HG03103 (cell line): ENCODE measurements around the gene LAMB2.

ENCODE experiments used
- ATAC-seq: cut with Tn5 transposase; IDR thresholded peaks from one replicate; pipeline ENCODE4 v1.9.1; 2021; ENCODE audit warnings: low read depth; ENCODE audit not compliant: unreplicated experiment

The LAMB2 gene

DNA sequence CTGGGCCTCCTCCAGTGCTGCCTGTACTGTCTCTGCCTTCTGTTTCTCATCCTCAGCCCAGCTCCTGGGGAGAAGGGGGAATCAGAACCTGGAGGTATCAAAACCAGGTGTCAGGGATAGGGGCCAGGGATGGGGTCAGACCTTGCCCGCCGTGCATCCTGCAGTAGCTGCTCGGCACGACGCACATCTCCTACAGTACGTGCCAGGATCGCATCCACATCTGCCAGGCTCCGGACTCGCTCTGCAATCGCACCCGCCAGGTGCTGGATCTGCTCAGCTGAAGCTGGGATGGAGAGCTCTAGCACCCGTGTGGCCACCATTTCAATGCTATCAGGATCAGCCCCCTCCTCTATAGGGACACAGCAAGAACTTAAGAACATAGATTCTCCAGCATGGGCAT lies 10.8 kb downstream of the LAMB2 start:
- no peak for ATAC-seq

DNA sequence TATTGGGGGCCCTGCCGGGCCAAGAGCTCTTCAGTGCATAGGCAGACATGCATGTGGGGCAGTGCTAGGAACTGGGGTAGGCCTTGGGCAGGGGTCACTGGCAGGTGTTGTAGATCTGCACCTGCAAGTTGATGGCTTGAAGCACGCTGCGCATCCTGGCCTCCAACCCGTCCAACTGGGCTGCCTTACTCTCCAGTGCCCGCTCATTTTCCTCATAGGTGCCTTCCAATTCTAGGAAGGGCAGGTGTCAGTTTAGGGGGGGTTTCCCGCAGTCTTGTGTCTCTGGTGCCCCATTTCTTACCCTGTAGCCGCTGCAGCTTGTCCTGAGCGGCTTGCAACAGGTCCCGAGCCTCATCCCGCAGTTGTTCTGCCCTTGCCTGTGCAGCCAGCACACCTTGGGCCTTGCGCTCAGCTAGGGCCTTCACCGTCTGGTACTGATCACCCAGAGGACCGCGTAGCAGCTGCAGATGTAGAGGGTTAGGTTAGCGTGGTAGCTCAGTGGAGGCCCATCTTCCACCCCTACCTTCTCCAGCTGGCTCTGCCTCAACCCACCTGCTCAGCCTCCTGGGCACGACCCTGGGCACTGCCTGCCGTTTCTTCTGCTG lies 11.6 kb downstream of the LAMB2 start:
- ATAC-seq: no peak

DNA sequence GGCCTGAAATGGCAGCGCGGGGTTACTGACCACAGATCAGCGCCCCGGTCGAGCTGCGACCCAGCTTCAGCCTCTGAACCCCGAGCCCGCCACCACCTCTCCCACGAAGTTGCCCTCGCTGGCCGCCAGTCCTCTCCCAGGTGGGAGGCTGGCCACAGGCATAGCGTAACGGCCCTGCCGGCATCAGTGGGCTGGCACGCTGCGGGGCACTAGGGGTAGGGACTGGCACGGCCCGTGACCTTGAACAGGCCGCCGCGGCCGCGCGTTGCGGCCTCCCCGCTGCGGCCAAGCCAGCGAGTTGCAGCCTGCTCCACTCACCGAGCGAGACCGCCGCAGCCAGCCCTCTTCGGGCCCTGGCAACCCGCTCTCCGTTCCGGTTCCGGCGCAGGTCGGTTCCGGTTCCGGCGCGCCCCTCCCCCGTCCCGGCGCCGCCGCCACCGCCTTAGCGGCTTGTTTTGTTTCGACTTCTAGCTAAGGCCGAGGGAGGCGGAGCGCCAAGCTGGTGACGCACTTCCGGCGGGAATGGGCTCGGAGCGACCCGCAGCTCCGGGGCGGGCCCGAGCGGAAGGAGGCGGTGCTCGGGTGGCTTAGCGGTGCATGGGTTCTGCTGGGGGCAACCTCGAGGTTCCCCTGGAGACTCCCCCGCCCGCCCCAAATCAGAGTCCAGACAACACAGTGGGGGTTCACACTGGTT lies 12.3 kb downstream of the LAMB2 start, which contains the start of gene USP19:
Gene USP19, minus strand, starts transcription at position 386 of the 694 bp plus-strand sequence. CDS start 1,678 bp downstream, outside the sequence.
- ATAC-seq: peak; percentile 77

DNA sequence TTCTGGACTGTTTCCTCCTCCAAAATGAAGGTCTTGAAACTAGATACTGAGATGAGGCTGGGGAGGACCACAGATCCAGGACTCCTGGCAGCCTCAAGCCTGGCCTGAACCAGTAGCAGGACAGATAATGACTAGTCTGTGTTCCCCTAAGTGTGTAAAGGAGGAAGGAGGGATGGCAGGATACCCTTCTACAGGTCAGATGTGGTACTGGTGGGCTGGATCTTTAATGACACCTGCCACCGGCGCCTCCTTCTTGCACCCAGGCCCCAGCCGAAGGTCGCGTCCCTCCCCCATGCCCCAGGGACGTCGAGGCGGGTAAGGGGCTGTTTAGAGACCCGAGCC lies 12.8 kb downstream of the LAMB2 start:
- ATAC-seq: peak; percentile 4

GRCh38 chr3:49119439-49119838 lies 13.4 kb downstream of the LAMB2 start:
- no peak for ATAC-seq

DNA sequence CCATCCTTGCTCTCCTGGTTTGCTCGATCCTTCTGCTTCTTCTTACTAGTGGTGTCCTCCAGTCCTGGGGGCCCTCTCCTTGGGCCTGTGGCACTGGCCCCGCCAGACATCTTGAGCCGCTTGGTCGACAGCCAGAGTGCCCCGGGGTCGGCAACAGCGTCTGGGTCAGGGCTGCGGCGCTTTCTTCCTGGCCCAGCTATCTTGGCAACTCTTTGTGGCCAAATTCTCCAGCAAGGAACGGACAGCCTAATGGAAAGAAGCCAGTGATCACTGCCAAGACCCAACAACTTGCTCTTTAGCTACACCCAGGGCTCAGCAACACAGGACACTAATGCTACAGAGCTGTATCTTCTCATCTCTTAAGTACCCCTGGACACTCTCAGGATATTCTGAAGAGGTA lies 13.8 kb downstream of the LAMB2 start:
- no peak for ATAC-seq

- ATAC-seq: no peak
Observed at GRCh38 chr3:49112262-49112661, 20.6 kb downstream of the LAMB2 start.

DNA sequence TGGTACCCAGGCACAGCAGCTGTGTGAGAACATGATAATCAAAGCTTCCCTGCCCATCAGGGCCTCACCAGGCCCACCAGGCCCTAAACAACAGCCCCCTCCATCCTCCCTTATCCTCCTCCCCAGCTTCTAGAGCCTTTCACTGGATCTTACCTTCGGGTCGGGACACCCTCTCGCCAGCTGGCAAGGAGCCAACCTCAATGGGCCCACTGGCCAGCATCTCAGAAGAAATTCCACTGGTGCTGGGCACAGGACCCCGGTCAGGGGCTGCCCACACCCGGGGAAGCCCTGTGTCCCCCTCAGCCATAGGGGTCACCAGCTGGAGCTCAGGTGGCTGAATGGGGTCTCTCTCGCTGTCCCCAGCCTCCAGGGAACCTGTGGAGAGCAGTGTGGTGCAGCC lies 21.5 kb downstream of the LAMB2 start:
- ATAC-seq: no peak

DNA sequence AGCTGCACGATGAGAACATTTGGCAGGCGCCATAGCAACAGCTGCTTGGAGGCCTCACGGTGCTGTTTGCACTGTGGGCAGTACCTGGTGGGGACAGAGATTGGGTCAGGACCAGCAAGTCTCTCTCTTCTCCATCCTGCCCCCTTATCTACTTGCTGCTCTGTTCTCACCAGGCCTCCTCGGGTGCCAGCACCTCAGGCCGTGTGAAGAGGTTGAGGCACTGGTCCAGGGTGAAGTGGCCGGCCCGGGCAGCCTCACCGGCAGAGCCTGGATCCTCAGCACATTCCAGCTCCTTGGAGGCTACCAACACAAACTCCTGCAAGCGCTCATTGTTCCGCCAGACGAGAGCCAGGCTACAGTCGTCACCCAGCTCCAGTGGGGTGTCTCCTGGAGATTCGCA lies 22.1 kb downstream of the LAMB2 start:
- no peak for ATAC-seq

DNA sequence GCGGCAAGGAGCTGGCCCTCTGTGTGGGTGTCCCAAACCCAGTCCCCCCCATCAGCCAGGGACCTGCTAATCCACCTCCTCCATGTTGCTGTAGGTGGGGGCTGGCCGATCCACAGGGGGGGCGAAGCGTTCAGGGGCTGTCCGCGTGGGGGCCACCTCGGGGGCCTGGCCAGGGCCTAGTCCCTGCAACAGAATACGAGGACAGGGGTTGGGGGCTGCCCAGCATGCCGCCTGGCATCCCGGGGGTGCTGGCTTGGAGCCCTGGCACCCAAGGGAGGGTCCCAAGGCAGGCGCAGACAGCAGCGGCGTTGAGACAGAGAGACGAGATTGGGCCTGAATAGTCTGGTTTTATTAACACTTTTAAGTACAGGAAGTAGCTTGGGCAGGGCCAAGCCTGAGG lies 24.5 kb downstream of the LAMB2 start:
- ATAC-seq: no peak

DNA sequence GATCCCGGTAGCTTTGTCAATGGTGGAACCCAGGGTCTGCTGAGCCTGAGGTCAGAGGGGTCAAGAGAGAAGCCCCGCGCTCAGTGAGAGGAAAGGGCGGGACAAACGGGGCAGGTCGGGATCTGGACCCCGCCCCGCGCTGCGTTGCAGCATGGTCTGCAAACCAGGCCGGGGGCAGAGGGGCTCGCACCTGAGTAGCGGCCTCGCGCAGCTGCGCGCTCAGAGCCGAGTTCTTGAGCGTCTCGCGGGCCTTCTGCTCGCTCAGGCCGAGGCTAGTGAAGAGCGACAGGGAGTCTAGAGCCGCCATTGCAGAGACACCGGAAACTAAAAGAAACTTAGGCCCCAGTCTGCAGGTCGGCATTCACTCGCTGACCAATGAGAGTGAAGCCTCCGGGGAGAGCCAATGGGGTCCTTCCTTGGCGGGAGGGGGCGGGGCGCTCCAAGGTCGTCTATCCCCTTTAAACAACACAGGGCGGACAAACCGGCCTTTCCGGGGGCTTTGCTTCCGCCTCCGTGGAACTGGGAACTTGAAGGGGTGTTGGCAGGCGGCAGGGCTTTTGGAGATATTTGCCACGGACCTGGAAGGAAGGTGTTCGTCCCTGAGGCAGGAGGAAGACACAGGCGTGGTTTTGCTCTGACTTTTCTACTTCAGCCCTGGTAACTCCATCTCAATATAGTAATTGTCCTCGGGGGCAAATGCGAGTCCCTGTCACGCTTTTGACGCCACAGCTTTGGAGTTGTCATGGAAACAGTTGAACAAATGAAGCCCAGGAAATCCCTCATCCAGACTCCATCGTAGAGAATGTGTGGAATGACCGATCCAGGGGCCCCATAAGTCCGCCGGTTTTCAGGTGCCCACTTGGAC lies 28.2 kb downstream of the LAMB2 start, which contains the start of gene QARS1:
Gene QARS1, minus strand, starts transcription at position 331 of the 865 bp plus-strand sequence. Its CDS starts 24 bp downstream, at position 307.
- ATAC-seq: peak; percentile 85

DNA sequence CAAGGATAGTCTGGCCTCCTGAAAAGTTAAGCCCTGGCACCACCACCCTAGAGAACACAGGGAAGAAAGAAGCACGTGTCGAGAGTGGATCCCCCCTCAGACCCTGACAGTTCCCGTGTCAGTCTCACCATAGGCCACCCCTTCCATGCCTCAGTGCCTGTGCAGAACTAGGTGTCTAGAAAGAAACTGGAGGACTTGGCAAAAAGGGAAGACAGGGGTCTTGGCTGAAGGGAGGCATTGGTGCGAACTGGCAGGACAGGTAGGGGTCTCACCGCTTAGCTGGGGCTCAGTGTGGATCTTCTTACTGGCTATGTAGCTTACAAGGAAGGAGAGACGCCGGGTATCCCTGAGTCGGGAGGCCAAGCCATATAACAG lies 28.8 kb downstream of the LAMB2 start:
- ATAC-seq: no peak

GRCh38 chr3:49100046-49100615 lies 32.7 kb downstream of the LAMB2 start:
- no peak for ATAC-seq

DNA sequence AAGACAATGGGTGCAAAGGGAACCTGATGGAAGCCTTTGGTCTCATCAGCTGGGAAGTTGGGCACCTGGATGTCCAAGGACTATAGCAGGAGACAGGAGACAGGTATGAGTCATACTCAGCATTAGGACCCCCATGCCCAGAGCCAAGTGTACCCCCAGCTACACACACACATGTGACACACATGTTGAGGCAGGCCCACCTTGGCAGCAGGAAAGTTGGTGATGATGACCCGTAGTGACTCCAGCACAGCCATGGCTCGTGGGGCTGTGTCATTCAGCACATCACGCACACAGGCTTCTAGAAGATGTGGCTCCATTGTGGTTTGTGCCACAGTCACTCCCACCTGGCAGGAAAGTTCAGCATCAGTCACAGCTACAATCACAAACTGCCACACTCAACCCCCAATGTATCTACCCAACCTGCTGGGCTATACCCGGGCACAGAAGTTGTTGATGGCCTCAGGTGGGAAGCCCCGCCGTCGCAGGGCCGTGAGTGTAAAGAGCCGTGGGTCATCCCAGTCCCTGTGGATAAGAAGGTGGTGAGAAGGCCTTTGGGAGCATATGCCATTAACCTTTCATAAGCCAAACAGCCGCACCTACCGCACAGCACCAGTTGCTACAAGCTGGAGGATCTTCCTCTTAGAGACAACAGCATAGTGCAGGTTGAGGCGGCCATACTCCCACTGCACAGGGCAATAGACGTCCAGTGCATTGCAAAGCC lies 33.8 kb downstream of the LAMB2 start:
- ATAC-seq: no peak

- no peak for ATAC-seq
Observed at GRCh38 chr3:49098429-49098828, 34.4 kb downstream of the LAMB2 start.

GRCh38 chr3:49093853-49094767 lies 38.7 kb downstream of the LAMB2 start, which contains the start of gene QRICH1:
QRICH1 (minus strand) TSS chr3:49094071; CDS start chr3:49077017, 17,054 bp downstream.
- peak; percentile 59 for ATAC-seq

- ATAC-seq: peak; percentile 25
Observed at GRCh38 chr3:49092938-49093852, 39.7 kb downstream of the LAMB2 start.

DNA sequence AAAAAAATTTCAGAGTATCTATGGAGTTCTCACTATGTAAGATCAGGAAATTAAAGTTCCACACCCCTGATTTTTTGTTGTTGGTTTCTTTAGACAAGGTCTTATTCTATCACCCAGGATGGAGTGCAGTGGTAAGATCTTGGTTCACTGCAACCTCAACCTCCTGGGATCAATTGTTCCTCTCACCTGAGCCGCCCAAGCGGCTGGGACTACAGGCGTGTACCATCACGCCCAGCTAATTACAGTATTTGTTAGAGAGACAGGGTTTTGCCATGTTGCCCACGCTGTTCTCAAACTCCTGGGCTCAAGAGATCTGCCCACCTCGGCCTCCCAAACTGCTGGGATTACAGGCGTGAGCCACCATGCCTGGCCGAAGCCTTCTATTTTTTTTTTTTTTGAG lies 51.4 kb downstream of the LAMB2 start:
- no peak for ATAC-seq
